Lower leg skin (tissue), 3 donors: ENCODE data around the gene PSMB5.

Source experiments
- POLR2A ChIP-seq, 2 donors: fragments of 450-650 bp; IDR thresholded peaks; one replicate each; pipeline ENCODE4 v1.6.1; 2016 to 2017; ENCODE audit warnings: antibody characterized with exemption in 2 of 2, mild to moderate bottlenecking in 1 of 2, moderate library complexity in 1 of 2
- TF ChIP-seq, protein P1 (sequence below), 3 donors: fragments of 450-650 bp; IDR thresholded peaks; one replicate each; pipeline ENCODE4 v1.5.1; 2016; ENCODE audit warnings: antibody characterized with exemption in 3 of 3, mild to moderate bottlenecking in 3 of 3, moderate library complexity in 2 of 3

DNA sequence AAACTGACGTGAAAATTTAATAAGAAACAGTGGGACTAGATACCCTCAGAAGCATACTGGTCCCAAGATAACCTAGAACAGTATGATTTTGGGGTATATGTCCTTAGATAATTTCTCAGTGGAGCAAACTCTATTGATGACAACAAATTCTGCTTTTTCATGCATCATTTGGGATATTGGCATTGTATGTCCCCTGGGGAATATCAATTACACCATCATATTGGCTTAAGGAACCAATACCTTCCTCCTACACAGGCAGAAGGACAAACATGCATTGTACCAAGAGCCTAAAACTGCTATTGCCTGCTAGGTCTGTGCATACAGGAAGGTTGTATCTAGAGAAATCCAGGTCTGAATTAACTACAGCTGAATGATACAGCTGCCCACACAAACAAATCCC, 40.2 kb upstream of the PSMB5 start:
- TF ChIP-seq, protein P1, sequence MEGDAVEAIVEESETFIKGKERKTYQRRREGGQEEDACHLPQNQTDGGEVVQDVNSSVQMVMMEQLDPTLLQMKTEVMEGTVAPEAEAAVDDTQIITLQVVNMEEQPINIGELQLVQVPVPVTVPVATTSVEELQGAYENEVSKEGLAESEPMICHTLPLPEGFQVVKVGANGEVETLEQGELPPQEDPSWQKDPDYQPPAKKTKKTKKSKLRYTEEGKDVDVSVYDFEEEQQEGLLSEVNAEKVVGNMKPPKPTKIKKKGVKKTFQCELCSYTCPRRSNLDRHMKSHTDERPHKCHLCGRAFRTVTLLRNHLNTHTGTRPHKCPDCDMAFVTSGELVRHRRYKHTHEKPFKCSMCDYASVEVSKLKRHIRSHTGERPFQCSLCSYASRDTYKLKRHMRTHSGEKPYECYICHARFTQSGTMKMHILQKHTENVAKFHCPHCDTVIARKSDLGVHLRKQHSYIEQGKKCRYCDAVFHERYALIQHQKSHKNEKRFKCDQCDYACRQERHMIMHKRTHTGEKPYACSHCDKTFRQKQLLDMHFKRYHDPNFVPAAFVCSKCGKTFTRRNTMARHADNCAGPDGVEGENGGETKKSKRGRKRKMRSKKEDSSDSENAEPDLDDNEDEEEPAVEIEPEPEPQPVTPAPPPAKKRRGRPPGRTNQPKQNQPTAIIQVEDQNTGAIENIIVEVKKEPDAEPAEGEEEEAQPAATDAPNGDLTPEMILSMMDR (IDR thresholded peaks at IDR 0.05): no peak
- TF ChIP-seq POLR2A (IDR thresholded peaks at IDR 0.05): no peak
